Measurements from ENCODE around the gene CBR3.

The CBR3 gene

GRCh38 chr21:36156815-36157670 lies 22.2 kb downstream of the CBR3 start, which contains the start of gene DOP1B:
DOP1B (plus strand) TSS chr21:36156824; CDS start chr21:36164734, 7,910 bp downstream.
- DNase-seq: peak; percentile 69

GRCh38 chr21:36159356-36159921 lies 24.6 kb downstream of the CBR3 start:
- no peak for DNase-seq

- no peak for DNase-seq
Measured at GRCh38 chr21:36160850-36161178, 25.9 kb downstream of the CBR3 start.

GRCh38 chr21:36162631-36163030 lies 27.8 kb downstream of the CBR3 start:
- DNase-seq: no peak

- no peak for DNase-seq
Measured at GRCh38 chr21:36163750-36164741, 29.2 kb downstream of the CBR3 start.

GRCh38 chr21:36165356-36165755 lies 30.5 kb downstream of the CBR3 start:
- no peak for DNase-seq

- no peak for DNase-seq
Measured at GRCh38 chr21:36166705-36167104, 31.8 kb downstream of the CBR3 start.

GRCh38 chr21:36167541-36167940 lies 32.7 kb downstream of the CBR3 start:
- no peak for DNase-seq

- DNase-seq: no peak
Measured at GRCh38 chr21:36169470-36170128, 34.7 kb downstream of the CBR3 start.

- no peak for DNase-seq
Measured at GRCh38 chr21:36170823-36171222, 35.9 kb downstream of the CBR3 start.

GRCh38 chr21:36171336-36171735 lies 36.5 kb downstream of the CBR3 start:
- no peak for DNase-seq

GRCh38 chr21:36171741-36172331 lies 37.0 kb downstream of the CBR3 start:
- no peak for DNase-seq

GRCh38 chr21:36174780-36175179 lies 39.9 kb downstream of the CBR3 start:
- DNase-seq: no peak

GRCh38 chr21:36175771-36176565 lies 41.1 kb downstream of the CBR3 start:
- DNase-seq: peak; percentile 89

GRCh38 chr21:36178349-36178748 lies 43.5 kb downstream of the CBR3 start:
- DNase-seq: no peak

GRCh38 chr21:36179145-36179544 lies 44.3 kb downstream of the CBR3 start:
- DNase-seq: no peak

- no peak for DNase-seq
Measured at GRCh38 chr21:36180963-36181362, 46.1 kb downstream of the CBR3 start.

- DNase-seq: no peak
Measured at GRCh38 chr21:36183144-36183795, 48.4 kb downstream of the CBR3 start.

- no peak for DNase-seq
Measured at GRCh38 chr21:36184545-36184944, 49.7 kb downstream of the CBR3 start.

- DNase-seq: no peak
Measured at GRCh38 chr21:36185523-36185922, 50.6 kb downstream of the CBR3 start.

GRCh38 chr21:36186081-36186480 lies 51.2 kb downstream of the CBR3 start:
- no peak for DNase-seq

All from RPMI8226 (cell line).